Measurements from ENCODE around the gene SNPH.

SNPH gene

GRCh38 chr20:1317545-1318255 lies 51.6 kb downstream of the SNPH start:
- Histone ChIP-seq H3K79me2 (ENCODE audit: insufficient read depth, low read length) (no peaks in the 10 kb centered on the region), H2AFZ (ENCODE audit: low read length) (no peak overlapping the region), H3K4me3 (ENCODE audit: low read length, poor library complexity, severe bottlenecking) (no peak overlapping the region), H3K9ac (ENCODE audit: low read depth, low read length, poor library complexity, severe bottlenecking) (no peak overlapping the region), H3K4me2 (ENCODE audit: low read depth, low read length, poor library complexity, severe bottlenecking) (no peak overlapping the region), H3K9me3 (ENCODE audit: insufficient read depth, low read depth, low read length) (no peaks in the 10 kb centered on the region), H4K20me1 (ENCODE audit: insufficient read depth, low read length, poor library complexity, severe bottlenecking) (no peaks in the 10 kb centered on the region), H3K9me2 (replicated peaks; ENCODE audit: low read depth, low read length) (no peaks in the 10 kb centered on the region), H3K36me3 (ENCODE audit: insufficient read depth, low read length) (no peaks in the 10 kb centered on the region), H3F3A (ENCODE audit: low read depth) (no peaks in the 10 kb centered on the region), H3K27me3 (ENCODE audit: insufficient read depth, low read length, poor library complexity, severe bottlenecking) (no peaks in the 10 kb centered on the region), H3K4me1 (ENCODE audit: insufficient read depth, low read length, poor library complexity, severe bottlenecking) (peaks cover 6% of the 10 kb centered on the region)
- TF ChIP-seq, protein P1, sequence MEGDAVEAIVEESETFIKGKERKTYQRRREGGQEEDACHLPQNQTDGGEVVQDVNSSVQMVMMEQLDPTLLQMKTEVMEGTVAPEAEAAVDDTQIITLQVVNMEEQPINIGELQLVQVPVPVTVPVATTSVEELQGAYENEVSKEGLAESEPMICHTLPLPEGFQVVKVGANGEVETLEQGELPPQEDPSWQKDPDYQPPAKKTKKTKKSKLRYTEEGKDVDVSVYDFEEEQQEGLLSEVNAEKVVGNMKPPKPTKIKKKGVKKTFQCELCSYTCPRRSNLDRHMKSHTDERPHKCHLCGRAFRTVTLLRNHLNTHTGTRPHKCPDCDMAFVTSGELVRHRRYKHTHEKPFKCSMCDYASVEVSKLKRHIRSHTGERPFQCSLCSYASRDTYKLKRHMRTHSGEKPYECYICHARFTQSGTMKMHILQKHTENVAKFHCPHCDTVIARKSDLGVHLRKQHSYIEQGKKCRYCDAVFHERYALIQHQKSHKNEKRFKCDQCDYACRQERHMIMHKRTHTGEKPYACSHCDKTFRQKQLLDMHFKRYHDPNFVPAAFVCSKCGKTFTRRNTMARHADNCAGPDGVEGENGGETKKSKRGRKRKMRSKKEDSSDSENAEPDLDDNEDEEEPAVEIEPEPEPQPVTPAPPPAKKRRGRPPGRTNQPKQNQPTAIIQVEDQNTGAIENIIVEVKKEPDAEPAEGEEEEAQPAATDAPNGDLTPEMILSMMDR (conservative IDR thresholded peaks at IDR 0.05; ENCODE audit: low read length): no peak
- TF ChIP-seq EZH2phosphoT487 (IDR thresholded peaks at IDR 0.05; ENCODE audit: borderline replicate concordance): no peak

DNA sequence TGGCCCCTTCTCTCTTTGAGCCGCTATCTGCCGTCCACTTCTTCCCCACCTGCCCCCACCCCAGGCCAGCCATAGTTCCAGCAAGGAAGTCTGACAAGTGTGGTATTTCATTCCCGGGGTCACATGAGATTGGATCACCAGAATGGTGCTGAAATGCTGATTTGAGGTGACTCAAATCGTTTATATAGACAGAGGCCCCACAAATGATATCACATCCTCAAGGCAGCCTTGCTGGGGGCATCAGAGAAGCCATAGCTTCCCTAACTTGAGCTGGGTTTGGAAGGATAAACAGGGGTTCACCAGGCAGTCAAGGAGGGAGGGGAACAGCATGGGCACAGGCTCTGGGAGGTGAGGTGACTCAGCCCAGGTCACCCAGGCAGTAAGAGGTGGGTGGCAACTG lies 53.0 kb downstream of the SNPH start:
- H3K4me3 ChIP-seq (ENCODE audit: low read length, poor library complexity, severe bottlenecking): no peak overlapping the region
- H3K9ac ChIP-seq (ENCODE audit: low read depth, low read length, poor library complexity, severe bottlenecking): no peak overlapping the region
- no peaks in the 10 kb centered on the region for H3K27me3 ChIP-seq (ENCODE audit: insufficient read depth, low read length, poor library complexity, severe bottlenecking)
- H4K20me1 ChIP-seq (ENCODE audit: insufficient read depth, low read length, poor library complexity, severe bottlenecking): no peaks in the 10 kb centered on the region
- no peaks in the 10 kb centered on the region for H3K9me2 ChIP-seq (replicated peaks; ENCODE audit: low read depth, low read length)
- H2AFZ ChIP-seq (ENCODE audit: low read length): no peak overlapping the region
- no peaks in the 10 kb centered on the region for H3K79me2 ChIP-seq (ENCODE audit: insufficient read depth, low read length)
- peaks cover 5% of the 10 kb centered on the region for H3K4me1 ChIP-seq (ENCODE audit: insufficient read depth, low read length, poor library complexity, severe bottlenecking)
- H3K36me3 ChIP-seq (ENCODE audit: insufficient read depth, low read length): no peaks in the 10 kb centered on the region
- no peaks in the 10 kb centered on the region for H3F3A ChIP-seq (ENCODE audit: low read depth)
- no peaks in the 10 kb centered on the region for H3K9me3 ChIP-seq (ENCODE audit: insufficient read depth, low read depth, low read length)
- no peak overlapping the region for H3K4me2 ChIP-seq (ENCODE audit: low read depth, low read length, poor library complexity, severe bottlenecking)
- TF ChIP-seq, protein P1 (conservative IDR thresholded peaks at IDR 0.05; ENCODE audit: low read length): no peak
- TF ChIP-seq EZH2phosphoT487 (IDR thresholded peaks at IDR 0.05; ENCODE audit: borderline replicate concordance): no peak

DNA sequence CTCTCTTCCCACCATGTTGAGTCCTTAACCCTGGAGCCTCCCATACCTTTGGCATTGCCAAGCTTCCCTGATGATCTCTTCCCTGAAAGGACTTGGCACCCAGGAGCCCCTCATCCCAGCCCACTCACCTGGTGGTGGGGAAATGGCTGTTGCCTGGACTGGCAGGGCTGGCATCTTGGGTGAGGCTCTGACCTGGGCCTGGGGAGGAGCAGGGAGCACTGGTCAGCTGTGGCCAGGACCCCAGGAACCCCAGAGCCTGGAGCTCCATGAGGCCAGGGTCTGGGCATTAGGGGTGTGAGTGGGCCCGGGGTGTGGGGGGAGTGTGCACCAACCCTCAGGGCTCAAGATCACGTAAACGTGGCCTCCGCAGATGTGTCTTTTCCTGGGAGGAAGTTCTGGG lies 53.4 kb downstream of the SNPH start:
- H3K36me3 ChIP-seq (ENCODE audit: insufficient read depth, low read length): no peaks in the 10 kb centered on the region
- H3K9me3 ChIP-seq (ENCODE audit: insufficient read depth, low read depth, low read length): no peaks in the 10 kb centered on the region
- peaks cover 9% of the 10 kb centered on the region for H3K4me1 ChIP-seq (ENCODE audit: insufficient read depth, low read length, poor library complexity, severe bottlenecking)
- no peaks in the 10 kb centered on the region for H3F3A ChIP-seq (ENCODE audit: low read depth)
- H3K4me2 ChIP-seq (ENCODE audit: low read depth, low read length, poor library complexity, severe bottlenecking): no peak overlapping the region
- H2AFZ ChIP-seq (ENCODE audit: low read length): no peak overlapping the region
- TF ChIP-seq, protein P1 (conservative IDR thresholded peaks at IDR 0.05; ENCODE audit: low read length): no peak
- no peak for TF ChIP-seq EZH2phosphoT487 (IDR thresholded peaks at IDR 0.05; ENCODE audit: borderline replicate concordance)
- no peaks in the 10 kb centered on the region for H3K27me3 ChIP-seq (ENCODE audit: insufficient read depth, low read length, poor library complexity, severe bottlenecking)
- H3K79me2 ChIP-seq (ENCODE audit: insufficient read depth, low read length): no peaks in the 10 kb centered on the region
- H3K9me2 ChIP-seq (replicated peaks; ENCODE audit: low read depth, low read length): no peaks in the 10 kb centered on the region
- H3K4me3 ChIP-seq (ENCODE audit: low read length, poor library complexity, severe bottlenecking): no peak overlapping the region
- H4K20me1 ChIP-seq (ENCODE audit: insufficient read depth, low read length, poor library complexity, severe bottlenecking): no peaks in the 10 kb centered on the region
- no peak overlapping the region for H3K9ac ChIP-seq (ENCODE audit: low read depth, low read length, poor library complexity, severe bottlenecking)
